D341Med (cell line): ENCODE measurements around the gene MFSD6.
"Not testable (repeated sequence)": the region's sequence is repeated elsewhere in the genome, so short reads cannot be mapped to it uniquely, and the experiment has no call there.

Experiments
- DNase-seq: peaks from one replicate; pipeline ENCODE4 v3.0.0; 2012; ENCODE audit warnings: low spot score

Gene MFSD6

DNA sequence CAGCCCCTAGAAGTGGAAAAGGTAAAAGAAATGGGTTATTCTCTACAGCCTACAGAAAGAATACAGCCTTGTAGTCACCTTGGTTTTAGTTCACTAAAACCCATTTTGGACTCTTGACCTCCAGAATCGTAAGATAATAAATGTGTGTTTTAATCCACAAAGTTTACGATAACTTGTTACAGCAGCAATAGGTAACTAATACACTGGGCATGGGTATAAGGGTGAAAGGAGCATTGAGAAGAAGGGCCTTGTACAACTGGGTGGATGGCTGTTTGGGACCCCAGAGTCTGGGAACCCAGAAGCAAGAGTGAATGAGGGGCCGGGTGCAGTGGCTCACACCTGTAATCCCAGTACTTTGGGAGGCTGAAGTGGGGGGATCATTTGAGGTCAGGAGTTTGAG lies 2.2 kb upstream of the MFSD6 start:
- no peak for DNase-seq

- DNase-seq, result no peak
These were observed 1.4 kb upstream of the MFSD6 start for GRCh38 chr2:190406805-190407204.

- no peak for DNase-seq
These were observed 901 bp upstream of the MFSD6 start for GRCh38 chr2:190407246-190407661.

- DNase-seq, result peak; percentile 73
These were observed 550 bp downstream of the MFSD6 start for GRCh38 chr2:190408538-190409271.

GRCh38 chr2:190409616-190410015 lies 1.5 kb downstream of the MFSD6 start:
- DNase-seq, result no peak

DNA sequence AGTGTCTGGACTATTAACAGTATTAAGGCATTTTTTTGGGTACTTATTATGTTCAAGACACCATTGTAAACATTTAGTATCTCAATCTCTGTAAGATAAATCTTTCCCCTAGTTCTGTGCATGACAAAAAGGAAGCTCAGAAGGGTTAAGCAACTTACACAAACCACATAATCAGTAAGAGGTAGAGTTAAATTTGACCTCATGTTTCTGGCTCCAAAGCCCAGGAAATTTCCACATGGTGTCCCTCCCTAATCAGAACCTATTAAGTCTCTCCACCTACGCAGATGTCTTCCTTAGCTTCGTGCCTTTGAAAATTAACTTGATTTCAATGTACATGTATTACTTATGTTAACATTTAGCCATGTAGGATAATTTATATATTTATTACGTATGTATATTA lies 2.0 kb downstream of the MFSD6 start:
- no peak for DNase-seq

DNA sequence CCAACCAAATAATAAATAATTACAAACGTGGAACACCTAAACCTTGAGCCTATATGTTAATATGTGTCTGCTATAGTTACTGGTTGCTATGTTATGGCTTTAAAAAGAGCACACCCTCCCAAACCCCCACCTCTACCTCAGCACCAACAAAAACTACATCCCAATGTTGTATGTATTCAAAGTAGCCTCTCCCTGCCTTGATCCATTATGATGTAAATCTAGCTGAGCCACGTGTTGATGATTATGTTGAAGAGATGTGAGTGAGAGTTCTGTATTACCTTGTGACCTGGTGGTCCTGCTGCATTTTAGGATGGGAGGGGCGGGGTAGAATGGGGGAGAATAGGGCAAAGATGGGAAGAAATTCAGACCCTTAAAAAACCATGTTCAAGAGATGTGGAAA lies 4.8 kb downstream of the MFSD6 start:
- no peak for DNase-seq

GRCh38 chr2:190413421-190413820 lies 5.3 kb downstream of the MFSD6 start:
- DNase-seq, result no peak

GRCh38 chr2:190415251-190415650 lies 7.1 kb downstream of the MFSD6 start:
- DNase-seq, result no peak

DNA sequence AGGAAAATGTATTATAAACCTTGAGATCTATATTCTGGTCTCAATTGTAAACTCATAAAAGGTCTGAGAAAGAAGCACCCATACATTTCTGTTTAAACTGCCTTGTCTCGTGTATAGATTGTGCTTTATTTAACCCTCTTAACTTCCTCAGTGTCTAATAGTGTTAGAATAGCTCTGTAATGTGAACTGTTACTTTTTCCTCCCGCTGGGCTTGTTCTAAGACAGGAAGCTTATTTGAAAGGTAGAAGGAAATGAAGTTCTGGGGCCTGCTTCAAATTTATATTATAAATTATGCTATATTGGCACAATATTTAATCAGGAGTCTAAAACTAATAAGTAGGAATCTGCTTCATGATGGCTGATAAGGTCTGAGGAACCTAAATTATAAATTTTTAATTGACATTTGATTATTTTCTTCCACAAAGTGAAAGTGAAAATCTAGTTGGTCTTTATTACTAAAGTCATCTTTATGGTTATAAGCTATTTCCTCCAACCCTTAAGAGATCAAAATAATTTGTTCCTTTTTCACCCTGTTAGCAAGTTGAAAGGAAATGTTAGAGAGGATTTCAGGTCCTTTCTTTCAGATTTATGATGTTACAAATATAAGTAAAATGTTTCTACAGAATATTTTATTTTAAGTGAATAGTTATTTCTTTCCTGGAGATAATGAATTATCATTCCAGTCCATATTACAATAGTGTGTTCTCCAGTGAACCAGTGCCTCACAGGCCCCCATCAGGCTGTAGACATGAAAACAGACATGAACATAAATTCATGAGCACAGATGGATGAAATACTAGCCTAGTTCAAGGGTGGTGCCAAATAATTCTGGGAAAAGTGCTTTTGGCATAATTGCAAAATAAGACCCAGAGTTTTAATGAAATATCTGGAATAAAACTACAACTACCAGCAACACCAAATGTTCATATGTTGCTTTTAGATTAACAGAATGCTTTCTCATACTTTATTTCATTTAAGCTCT lies 7.9 kb downstream of the MFSD6 start:
- no peak for DNase-seq

DNA sequence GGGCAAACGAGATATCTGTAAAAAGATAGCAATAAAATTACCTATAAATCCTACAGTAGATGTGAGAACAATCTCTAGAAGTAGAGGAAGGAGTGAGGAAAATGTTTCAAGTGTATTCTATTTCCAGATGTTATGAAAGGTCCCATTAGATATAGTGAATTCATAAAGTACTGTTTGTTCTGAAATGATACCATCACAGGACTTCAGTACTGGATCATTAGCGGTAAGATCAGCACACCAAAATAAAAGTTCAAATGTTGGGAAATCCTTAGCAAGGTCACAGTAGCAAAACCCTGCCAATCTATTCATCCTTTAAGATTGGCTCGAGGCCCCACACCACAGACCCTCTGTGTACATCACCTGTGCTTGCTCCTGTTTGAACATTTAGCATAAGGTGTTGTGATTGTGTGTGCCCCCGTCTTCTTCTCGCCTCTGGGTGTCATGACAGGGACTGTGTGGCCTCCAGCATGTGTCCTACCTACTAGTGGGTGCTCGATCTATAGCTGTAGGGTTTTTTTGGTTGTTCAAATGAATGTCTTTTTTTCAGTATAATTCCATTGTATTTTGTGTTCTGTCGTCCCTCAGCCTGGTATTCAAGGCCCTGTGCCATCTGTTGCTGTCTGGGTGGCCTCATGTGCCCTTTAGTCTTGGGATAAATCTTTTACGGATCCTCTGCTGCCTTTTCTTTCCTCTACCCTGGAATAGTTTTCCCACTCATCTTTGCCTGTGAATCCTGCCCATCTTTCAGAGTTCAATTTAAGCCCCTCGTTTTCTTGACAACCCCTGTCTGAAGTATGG lies 9.1 kb downstream of the MFSD6 start:
- no peak for DNase-seq

DNA sequence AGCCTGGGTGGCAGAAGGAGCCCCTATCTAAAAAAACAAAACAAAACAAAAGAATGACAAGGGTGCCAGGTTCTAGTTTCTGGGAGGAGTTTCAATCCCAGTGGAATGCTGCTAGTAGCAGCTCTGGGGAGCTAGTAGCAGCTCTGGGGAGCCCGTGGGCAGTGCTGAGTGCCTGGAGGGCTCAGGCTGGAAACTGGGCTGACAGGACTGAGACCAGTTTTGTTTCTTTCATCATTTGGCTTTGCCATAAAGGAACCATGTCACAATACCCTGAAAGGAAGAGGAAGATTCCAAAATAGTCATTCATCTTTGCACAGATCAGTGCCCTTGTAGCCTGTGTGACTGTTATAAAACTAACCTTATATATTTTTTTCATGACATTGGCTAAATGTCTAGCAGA lies 10.6 kb downstream of the MFSD6 start:
- no peak for DNase-seq

- no peak for DNase-seq
These were observed 12.6 kb downstream of the MFSD6 start for GRCh38 chr2:190420801-190421200.

- DNase-seq, result no peak
These were observed 17.2 kb downstream of the MFSD6 start for GRCh38 chr2:190425221-190425866.

GRCh38 chr2:190425883-190426658 lies 17.9 kb downstream of the MFSD6 start:
- no peak for DNase-seq

GRCh38 chr2:190430866-190431265 lies 22.7 kb downstream of the MFSD6 start:
- DNase-seq, result not testable (repeated sequence)

GRCh38 chr2:190431907-190432306 lies 23.8 kb downstream of the MFSD6 start:
- DNase-seq, result no peak

DNA sequence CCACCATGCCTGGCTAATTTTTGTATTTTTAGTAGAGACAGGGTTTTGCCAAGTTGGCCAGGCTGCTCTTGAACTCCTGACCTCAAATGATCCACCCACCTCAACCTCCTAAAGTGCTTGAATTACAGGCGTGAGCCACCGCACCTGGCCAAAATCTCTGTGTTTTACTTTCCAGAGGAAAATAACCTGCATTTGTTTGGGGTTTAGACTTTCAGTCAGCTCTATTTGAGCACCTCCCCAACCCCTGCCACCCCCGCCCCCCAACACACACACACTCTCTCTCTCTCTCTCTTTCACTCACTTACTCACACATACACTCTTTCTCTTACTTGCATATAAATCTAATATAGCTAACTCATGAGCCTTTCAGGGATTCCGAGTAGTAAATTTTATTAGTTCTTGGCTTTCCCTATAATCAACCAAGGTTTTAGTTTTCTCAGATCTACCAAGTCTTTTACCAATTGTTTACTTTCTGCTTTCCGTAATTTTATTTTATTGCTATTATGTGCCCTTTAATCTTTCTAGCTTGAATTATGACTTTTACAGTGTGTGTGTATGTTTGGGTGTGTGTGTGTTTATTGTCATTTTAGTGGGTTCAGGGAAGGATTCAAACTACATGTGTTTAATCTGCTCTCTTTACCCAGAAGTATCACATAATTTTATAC lies 24.5 kb downstream of the MFSD6 start:
- no peak for DNase-seq

GRCh38 chr2:190435031-190435670 lies 27.0 kb downstream of the MFSD6 start:
- no peak for DNase-seq

- no peak for DNase-seq
These were observed 28.4 kb downstream of the MFSD6 start for GRCh38 chr2:190436557-190436956.
